ENCODE results near the gene NME1.

DNA sequence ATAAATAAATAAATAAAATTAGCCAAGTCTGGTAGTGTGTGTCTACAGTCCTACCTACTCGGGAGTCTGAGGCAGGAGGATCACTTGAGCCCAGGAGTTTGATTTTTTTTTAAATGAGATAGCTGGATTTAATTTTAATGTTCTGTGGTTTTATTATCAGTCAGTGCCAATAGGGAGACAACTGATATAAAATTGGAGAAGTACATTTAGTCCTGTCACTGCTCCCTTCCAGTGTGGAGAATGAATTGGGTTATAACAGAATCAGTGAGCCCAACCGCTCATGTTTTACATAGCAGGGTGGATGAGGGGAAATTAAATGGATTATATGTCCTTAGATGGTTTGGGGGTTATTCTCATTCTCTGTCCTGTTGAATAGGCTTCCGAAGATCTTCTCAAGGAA is 6.2 kb downstream of the NME1 start:
- TF ChIP-seq CTCF (IDR thresholded peaks at IDR 0.05), result no peak
- no peak for TF ChIP-seq POLR2A (IDR thresholded peaks at IDR 0.05)
